ENCODE measurements around the gene CPO. TPM values are rescaled to one million over a fixed set of nuclear protein-coding genes. Genes with fewer than 3 reads are reported as not detected.

CPO gene
- total RNA-seq, 1 donor from 2014 or later: not detected

DNA sequence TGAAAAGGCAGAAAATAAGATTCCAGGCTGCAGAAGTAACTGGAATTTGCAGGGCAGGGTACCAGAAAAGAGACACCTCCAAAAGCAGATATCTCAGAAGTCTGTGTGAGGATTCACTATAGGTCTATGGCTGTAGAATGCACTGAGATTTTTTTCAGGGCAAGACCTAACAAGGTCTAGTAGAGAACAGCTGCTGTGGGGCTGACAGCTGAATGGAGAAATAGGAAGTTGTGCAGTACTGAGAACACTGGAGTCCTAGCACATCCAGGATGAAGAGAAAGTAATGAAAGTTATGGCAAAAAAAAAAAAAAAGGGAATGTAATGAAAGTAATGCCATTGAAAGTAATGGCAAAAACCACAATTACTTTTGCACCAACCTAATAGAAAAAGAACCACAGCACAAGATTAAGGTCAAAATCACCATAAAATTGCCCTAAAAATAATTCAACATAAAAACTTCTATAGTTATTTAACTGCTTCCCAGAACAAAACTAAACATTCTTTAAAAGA, 57.3 kb downstream of the CPO start:
- H3K4me3 ChIP-seq (ENCODE audit: low read length in 3 of 3): no peak overlapping the region

DNA sequence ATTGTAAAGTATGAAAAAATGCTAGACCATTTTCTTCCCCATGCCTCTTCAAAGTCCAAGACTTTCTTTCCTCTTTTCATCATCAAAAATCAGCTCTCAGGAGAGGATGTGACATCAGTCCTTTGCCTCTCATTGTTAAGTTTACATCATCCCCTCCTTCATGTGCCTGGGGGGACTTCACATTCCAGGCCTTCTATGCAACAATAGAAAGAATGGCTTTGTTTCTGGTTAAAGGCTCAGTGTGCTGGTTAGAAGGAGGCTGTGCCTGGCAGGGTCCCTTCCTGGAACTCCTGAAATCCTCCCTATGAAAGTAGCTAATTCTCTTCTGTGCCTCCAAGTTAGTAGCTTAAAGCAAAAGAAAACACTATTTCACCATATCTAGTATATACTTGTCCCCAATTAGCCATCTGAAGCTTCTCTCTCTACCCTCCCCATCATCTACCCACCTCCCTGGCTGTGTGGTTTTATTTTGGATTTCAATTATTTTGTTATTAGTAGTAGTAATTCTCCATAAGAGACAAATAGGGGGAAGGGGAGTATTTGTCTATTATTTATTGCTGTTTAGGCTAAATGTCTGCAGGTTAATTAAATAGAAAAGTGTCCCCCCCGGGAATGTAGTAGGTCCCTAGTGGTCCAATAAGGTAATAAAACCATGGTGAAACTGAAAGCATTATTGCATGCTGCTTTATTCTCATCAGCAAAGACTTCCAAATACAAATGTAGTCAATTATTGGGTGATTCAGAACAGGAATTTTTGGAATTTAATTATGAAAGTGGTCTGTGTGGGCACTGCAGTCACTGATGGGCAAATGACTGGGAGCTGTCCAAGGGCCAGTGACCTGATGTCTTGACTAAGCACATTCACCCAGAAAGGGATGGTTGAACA, 69.0 kb downstream of the CPO start:
- Histone ChIP-seq H3K27me3 (ENCODE audit: control insufficient read depth in 3 of 3, insufficient read depth in 3 of 3, low read length in 3 of 3) (no peaks in the 10 kb centered on the region), H3K4me3 (ENCODE audit: low read length in 3 of 3) (no peak overlapping the region), H3K27ac (ENCODE audit: low read depth, low read length) (no peak overlapping the region), H3K4me1 (ENCODE audit: control insufficient read depth in 3 of 3, insufficient read depth in 3 of 3, low read length in 3 of 3) (no peaks in the 10 kb centered on the region), H3K9ac (ENCODE audit: low read depth in 1 of 3, low read length in 3 of 3) (no peak overlapping the region), H3K36me3 (ENCODE audit: control insufficient read depth in 3 of 3, insufficient read depth in 3 of 3, low read length in 3 of 3) (no peaks in the 10 kb centered on the region), H3K9me3 (ENCODE audit: control insufficient read depth in 3 of 3, low read length in 3 of 3) (no peaks in the 10 kb centered on the region)

More for the DNA sequence above, 57.3 kb downstream of the CPO start:
- Histone ChIP-seq H3K9me3 (ENCODE audit: control insufficient read depth in 3 of 3, low read length in 3 of 3) (peaks cover 0 to 6% (median 0%) of the 10 kb centered on the region in 3 donors), H3K36me3 (ENCODE audit: control insufficient read depth in 3 of 3, insufficient read depth in 3 of 3, low read length in 3 of 3) (no peaks in the 10 kb centered on the region), H3K27me3 (ENCODE audit: control insufficient read depth in 3 of 3, insufficient read depth in 3 of 3, low read length in 3 of 3) (no peaks in the 10 kb centered on the region), H3K4me1 (ENCODE audit: control insufficient read depth in 3 of 3, insufficient read depth in 3 of 3, low read length in 3 of 3) (no peaks in the 10 kb centered on the region), H3K27ac (ENCODE audit: low read depth, low read length) (no peak overlapping the region), H3K9ac (ENCODE audit: low read depth in 1 of 3, low read length in 3 of 3) (no peak overlapping the region)

DNA sequence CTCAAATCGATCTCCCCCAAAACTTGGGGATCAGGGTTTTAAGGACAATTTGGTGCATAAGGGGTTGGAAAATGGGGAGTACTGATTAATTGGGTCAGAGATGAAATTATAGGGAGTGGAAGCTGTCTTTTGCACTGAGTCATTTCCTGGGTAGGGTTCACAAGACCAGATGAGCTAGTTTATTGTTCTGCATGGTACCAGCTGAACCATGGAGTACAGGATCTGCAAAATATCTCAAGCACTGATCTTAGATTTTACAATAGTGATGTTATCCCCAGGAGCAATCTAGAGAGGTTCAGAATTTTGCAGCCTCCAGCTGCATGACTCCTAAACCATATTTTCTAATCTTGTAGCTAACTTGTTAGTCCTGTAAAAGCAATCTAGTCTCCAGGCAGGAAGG, 73.1 kb downstream of the CPO start:
- no peaks in the 10 kb centered on the region for H3K27me3 ChIP-seq (ENCODE audit: control insufficient read depth in 3 of 3, insufficient read depth in 3 of 3, low read length in 3 of 3)
- H3K4me3 ChIP-seq (ENCODE audit: low read length in 3 of 3): no peak overlapping the region
- no peak overlapping the region for H3K9ac ChIP-seq (ENCODE audit: low read depth in 1 of 3, low read length in 3 of 3)
- H3K4me1 ChIP-seq (ENCODE audit: control insufficient read depth in 3 of 3, insufficient read depth in 3 of 3, low read length in 3 of 3): no peaks in the 10 kb centered on the region
- H3K27ac ChIP-seq (ENCODE audit: low read depth, low read length): no peak overlapping the region
- no peaks in the 10 kb centered on the region for H3K36me3 ChIP-seq (ENCODE audit: control insufficient read depth in 3 of 3, insufficient read depth in 3 of 3, low read length in 3 of 3)
- H3K9me3 ChIP-seq (ENCODE audit: control insufficient read depth in 3 of 3, low read length in 3 of 3): no peaks in the 10 kb centered on the region

DNA sequence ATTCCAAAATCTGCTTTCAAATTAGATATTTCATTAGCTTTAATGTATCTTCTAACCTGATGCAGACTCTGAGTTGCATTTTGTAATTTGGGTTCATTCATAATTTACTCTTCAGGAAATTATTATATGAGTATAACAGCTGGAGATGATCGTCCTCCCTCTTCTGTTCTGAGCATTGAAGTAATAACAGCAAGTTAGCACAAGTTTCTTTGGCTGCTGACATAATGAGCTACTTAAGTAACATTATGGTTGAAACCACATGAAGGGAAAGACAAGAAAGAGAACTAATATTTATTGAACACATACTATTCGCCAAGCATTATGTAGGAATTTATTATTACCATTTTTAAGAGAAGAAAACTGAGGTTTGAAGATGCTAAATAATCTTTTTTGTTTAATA, 75.1 kb downstream of the CPO start:
- Histone ChIP-seq H3K9me3 (ENCODE audit: control insufficient read depth in 3 of 3, low read length in 3 of 3) (no peaks in the 10 kb centered on the region), H3K27ac (ENCODE audit: low read depth, low read length) (no peak overlapping the region), H3K36me3 (ENCODE audit: control insufficient read depth in 3 of 3, insufficient read depth in 3 of 3, low read length in 3 of 3) (no peaks in the 10 kb centered on the region), H3K9ac (ENCODE audit: low read depth in 1 of 3, low read length in 3 of 3) (no peak overlapping the region), H3K4me1 (ENCODE audit: control insufficient read depth in 3 of 3, insufficient read depth in 3 of 3, low read length in 3 of 3) (no peaks in the 10 kb centered on the region), H3K4me3 (ENCODE audit: low read length in 3 of 3) (no peak overlapping the region), H3K27me3 (ENCODE audit: control insufficient read depth in 3 of 3, insufficient read depth in 3 of 3, low read length in 3 of 3) (no peaks in the 10 kb centered on the region)

DNA sequence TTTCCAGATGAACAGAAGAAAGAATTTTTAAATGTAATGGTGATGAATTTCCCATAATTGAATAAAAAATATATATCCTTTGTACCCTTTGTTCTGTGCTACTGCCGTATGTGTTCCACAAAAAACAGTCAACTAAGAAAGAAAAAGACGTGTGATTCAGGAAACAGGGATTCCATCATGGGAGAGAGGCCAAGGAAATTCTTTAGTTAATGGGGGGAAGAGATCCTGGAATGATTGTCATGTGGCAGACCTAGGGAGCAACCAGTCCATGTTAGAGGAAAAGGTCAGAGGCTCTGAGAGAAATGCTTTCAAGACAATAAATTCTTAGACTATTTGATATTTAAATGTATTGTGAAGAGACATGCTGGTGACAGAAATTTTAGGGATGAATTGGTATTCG, 76.6 kb downstream of the CPO start:
- no peaks in the 10 kb centered on the region for H3K27me3 ChIP-seq (ENCODE audit: control insufficient read depth in 3 of 3, insufficient read depth in 3 of 3, low read length in 3 of 3)
- no peak overlapping the region for H3K27ac ChIP-seq (ENCODE audit: low read depth, low read length)
- H3K4me3 ChIP-seq (ENCODE audit: low read length in 3 of 3): no peak overlapping the region
- no peaks in the 10 kb centered on the region for H3K9me3 ChIP-seq (ENCODE audit: control insufficient read depth in 3 of 3, low read length in 3 of 3)
- H3K9ac ChIP-seq (ENCODE audit: low read depth in 1 of 3, low read length in 3 of 3): no peak overlapping the region
- no peaks in the 10 kb centered on the region for H3K36me3 ChIP-seq (ENCODE audit: control insufficient read depth in 3 of 3, insufficient read depth in 3 of 3, low read length in 3 of 3)
- no peaks in the 10 kb centered on the region for H3K4me1 ChIP-seq (ENCODE audit: control insufficient read depth in 3 of 3, insufficient read depth in 3 of 3, low read length in 3 of 3)

Other genes starting within 250 kb of the CPO start
- gene DYTN, start 221.1 kb upstream of the CPO start, total RNA-seq: not detected
- not detected for gene MDH1B, start 174.2 kb upstream of the CPO start, total RNA-seq
- gene FASTKD2, start 173.9 kb upstream of the CPO start, total RNA-seq: 35.0 TPM
- gene KLF7, start 226.4 kb downstream of the CPO start, total RNA-seq: 13.6 TPM

Measured in skeletal muscle tissue (tissue), 4 donors.